HG03354 (cell line): ENCODE results near the gene NLGN4Y.

ENCODE experiments used
- ATAC-seq: cut with Tn5 transposase; IDR thresholded peaks from one replicate; pipeline ENCODE4 v1.9.1; 2021; ENCODE audit warnings: mild to moderate bottlenecking; ENCODE audit not compliant: unreplicated experiment, poor library complexity, severe bottlenecking

The NLGN4Y gene

GRCh38 chrY:14637551-14637950 lies 113.2 kb downstream of the NLGN4Y start:
- ATAC-seq: no peak

- ATAC-seq: no peak
Observed at GRCh38 chrY:14641853-14642252, 117.5 kb downstream of the NLGN4Y start.

- ATAC-seq: no peak
Observed at GRCh38 chrY:14644157-14644952, 120.0 kb downstream of the NLGN4Y start.

DNA sequence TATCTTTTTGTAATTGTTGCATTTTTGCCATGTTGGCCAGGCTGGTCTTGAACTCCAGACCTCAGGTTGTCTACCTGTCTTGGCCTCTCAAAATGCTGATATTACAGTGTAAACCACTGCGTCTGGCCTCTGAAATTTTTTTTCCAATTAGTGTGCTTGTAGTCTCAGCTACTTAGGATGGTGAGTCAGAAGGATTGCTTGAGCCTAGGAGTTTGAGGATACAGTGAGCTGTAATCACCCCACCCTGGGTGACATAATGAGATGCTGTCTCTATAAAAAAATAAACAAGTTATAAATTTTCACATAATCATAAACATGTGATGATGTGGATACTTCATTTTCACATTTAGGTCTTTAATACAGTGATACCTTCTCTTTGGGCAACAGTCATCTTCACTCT lies 154.9 kb downstream of the NLGN4Y start:
- ATAC-seq: no peak

- ATAC-seq: no peak
Observed at GRCh38 chrY:14694543-14694942, 170.2 kb downstream of the NLGN4Y start.

- no peak for ATAC-seq
Observed at GRCh38 chrY:14708158-14708557, 183.8 kb downstream of the NLGN4Y start.

DNA sequence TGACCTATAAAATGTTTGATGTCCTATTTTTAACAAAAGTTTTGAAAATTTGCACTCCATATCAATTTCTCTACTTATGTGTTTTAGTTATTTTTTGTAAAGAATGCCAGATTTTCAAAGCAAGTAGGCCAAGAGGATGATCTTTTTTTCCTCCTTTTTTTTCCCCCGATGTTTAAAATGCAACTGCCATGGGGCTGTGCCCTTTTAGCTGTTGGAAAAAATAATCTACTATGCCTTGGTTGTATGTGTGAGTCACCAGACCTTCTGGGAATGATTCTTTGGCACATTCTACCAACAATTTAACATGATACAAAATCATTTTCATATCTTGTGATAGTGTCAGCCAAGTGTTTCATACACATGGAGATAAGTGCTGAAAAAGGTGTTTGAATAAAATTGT lies 217.3 kb downstream of the NLGN4Y start:
- ATAC-seq: no peak

DNA sequence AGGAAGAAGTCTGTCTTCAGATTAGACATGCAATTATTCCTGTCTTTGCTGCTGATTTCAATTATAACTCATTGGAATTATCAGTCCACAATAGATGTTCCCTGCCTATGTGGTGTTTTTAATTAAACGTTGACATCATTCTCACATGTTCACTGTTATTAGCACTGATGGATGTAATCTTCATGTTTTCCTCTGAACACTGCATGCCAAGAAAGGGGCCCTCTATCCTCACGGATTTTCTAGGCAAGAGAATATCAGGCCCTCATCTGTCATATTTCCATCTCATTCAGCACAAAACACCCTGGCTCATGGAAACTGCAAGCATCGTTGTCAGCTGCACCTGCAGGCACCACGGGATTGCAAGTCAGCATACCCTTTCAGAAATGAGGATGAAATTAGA lies 224.0 kb downstream of the NLGN4Y start:
- no peak for ATAC-seq

DNA sequence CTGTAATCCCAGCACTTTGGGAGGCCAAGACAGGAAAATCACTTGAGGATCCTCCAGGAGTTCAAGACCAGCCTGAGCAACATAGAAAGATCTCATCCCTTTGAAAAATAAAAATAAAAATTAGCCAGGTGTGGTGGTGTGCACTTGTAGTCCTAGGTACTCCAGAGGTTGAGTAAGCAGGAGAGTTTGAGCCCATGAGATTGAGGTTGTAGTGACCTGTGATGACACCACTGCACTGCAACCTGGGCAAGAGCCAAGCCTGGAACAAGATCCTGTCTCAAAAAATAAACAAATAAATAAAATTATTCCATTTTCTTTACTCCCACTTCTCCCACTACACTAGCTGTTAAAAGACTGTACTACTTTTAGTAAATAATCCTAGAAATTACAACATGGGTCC lies 231.2 kb downstream of the NLGN4Y start:
- ATAC-seq: no peak

DNA sequence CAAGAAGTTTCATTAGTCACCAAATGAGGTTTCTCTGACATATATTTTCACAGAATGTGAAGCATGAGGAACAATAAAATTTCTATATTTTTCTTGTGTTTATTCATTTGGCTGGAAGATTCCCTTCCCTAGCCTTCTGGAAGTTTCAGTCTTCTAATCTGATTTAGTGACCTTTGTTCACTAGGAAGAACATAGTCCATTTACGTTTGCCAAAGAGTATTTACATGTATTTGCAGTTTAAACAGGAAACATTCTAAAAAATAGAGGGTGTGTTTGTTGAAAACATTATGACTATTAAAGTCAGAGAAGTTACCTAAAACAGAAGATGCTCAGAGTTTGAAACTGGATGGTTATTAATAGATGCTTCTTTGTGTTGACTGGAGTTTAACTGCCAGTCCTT lies 238.6 kb downstream of the NLGN4Y start:
- no peak for ATAC-seq

GRCh38 chrY:14763600-14763999 lies 239.3 kb downstream of the NLGN4Y start:
- no peak for ATAC-seq

DNA sequence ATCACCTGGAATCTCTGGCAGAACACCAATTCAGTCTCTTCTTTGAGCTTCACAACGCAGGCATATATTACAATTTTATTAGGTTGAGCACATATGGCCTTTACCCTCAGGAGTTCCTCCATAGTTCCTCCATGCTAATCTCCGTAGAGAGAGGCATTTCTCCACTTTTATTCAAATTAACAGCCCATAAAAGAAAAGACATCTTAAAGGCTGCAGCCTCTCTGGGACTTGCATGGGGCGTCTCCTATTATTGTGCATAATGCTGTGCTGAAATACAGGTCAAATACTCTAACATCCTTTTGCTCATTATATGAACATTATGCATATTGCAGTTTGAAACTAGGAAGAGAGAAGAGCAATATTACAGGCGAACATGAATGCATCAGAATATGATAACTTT lies 253.9 kb downstream of the NLGN4Y start:
- no peak for ATAC-seq

GRCh38 chrY:14793104-14793503 lies 268.8 kb downstream of the NLGN4Y start:
- no peak for ATAC-seq

GRCh38 chrY:14793674-14794073 lies 269.3 kb downstream of the NLGN4Y start:
- ATAC-seq: no peak

DNA sequence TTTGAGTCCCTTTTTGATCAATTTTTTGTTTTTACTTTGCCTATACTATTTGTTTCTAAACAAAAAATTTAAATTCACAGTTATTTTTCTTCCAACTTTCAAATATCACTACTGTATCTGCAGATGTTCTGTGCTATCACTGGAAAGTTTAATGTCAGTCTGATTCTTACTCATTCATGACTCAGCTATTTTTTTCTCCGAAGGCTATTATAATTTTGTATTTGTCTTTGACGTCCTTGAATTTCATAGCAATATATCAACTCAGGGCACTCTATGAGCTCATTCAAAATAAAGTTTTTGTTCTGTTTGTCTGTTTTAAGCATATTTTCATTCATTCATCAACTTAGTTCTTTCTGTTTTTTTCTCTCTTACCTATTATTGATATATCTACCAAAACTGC lies 273.7 kb downstream of the NLGN4Y start:
- ATAC-seq: no peak

DNA sequence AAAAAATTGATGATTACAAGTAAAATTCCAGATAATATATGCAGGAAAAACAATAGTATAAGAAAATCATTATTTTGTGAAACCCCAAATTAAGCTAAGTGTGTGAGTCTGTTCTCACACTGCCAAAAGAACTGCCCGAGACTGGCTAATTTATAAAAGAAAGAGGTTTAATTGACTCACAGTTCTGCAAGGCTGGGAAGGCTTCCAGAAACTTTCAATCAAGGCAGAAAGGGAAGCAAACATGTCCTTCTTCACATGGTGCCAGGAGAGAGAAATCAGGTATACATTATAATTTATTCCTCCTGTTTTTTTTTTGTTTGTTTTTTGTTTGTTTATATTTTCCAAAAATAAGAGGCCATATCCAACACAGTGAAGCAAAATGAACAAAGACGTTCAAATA lies 276.8 kb downstream of the NLGN4Y start:
- ATAC-seq: no peak

DNA sequence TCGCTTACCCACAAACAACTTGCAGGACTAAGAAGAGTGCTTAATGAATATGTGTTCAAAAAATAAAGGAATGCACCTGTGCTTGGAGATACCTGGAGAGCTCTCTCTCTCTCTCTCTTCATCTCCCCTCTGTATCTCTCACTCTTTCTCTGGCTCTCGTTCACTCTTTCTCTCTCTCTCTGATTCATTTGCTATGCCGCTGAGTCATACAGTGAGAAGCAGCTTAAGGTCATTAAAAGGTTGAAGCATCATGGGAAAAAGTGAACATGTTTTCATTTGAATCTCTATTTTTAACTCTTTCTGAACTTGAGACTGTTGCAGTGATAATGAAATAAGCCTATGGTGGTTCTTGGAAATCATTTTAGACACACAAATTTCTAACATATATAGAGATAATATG lies 277.8 kb downstream of the NLGN4Y start:
- ATAC-seq: no peak

DNA sequence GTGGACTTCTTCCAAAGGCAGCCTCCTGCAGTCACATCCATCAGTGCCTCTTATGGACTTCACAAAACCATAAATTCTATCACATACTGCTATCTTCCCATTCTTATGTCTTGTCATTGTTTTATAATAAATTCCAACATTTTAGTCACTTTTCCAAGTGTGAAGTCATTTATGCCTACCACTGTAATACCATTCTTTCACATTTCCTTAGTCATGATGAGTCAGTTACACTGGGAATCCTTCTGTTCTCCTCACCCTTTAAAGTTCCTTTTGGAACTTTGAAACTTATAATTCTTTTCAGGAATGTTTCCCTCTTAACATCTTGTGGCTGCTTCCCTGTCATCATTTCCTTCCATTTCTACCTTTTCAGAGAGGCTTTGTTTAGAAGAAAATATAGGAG lies 279.7 kb downstream of the NLGN4Y start:
- no peak for ATAC-seq

DNA sequence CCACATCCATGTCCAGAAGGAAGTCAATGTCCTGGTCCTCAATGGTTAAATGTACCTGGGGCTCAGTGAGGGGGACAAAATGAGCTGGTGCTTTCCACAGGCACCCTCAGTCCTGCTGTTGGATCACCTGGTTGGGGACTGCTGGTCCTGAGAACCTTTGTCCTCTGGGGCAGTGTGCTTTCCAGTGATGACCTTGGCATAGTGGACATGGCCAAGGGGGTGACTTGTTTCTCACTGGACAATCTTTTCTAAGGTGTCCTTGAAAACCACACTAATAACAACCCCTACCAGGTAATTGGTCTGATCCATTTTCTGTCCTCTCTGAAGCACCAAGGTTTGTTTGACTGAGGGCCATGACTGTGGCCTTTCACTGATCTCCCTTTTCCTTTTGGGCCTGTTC lies 294.1 kb downstream of the NLGN4Y start:
- ATAC-seq: no peak

GRCh38 chrY:14822201-14822600 lies 297.9 kb downstream of the NLGN4Y start:
- ATAC-seq: no peak

GRCh38 chrY:14822906-14823305 lies 298.6 kb downstream of the NLGN4Y start:
- no peak for ATAC-seq

DNA sequence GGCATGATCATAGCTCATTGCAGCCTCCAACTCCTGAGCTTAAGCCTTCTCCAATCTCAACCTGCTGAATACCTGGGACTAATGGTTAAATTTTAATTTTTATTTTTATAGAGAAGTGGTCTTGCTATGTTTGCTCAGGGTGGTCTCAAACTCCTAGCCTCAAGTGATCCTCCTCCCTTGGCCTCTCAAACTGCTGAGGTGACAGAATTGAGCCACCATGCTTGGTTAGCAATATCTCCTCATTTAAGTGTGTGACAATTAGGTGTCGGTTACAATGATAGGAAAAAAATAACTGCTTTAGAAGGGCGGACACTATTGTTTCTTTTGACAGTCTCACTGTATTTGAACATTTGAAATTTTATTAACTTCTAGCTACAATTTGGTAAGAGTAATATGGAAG lies 300.3 kb downstream of the NLGN4Y start:
- ATAC-seq: no peak
